IPS-20b (cell line): ENCODE measurements around the gene ST6GALNAC5.
A peak's percentile ranks its signal among the peaks of the same experiment; 100 is the strongest.
"Not testable (repeated sequence)": the region's sequence is repeated elsewhere in the genome, so short reads cannot be mapped to it uniquely, and the experiment has no call there.

ENCODE experiments used
- H3K27ac ChIP-seq: one replicate; pipeline ENCODE4 v1.5.1; 2013; ENCODE audit warnings: low read length
- H3K27me3 ChIP-seq: 2 replicates; pipeline ENCODE4 v1.6.1; 2013; ENCODE audit warnings: mild to moderate bottlenecking, low read length, inconsistent platforms; ENCODE audit not compliant: insufficient read depth
- H3K36me3 ChIP-seq: 2 replicates; pipeline ENCODE4 v1.6.1; 2013; ENCODE audit warnings: low read depth, mild to moderate bottlenecking, inconsistent platforms, low read length, moderate library complexity; ENCODE audit not compliant: insufficient read depth
- H3K4me1 ChIP-seq: 2 replicates; pipeline ENCODE4 v1.6.1; 2013; ENCODE audit warnings: mild to moderate bottlenecking, control low read depth, inconsistent platforms, low read length, moderate library complexity; ENCODE audit not compliant: insufficient read depth
- H3K4me3 ChIP-seq: 2 replicates; pipeline ENCODE4 v1.5.1; 2013; ENCODE audit warnings: mild to moderate bottlenecking, low read length, inconsistent platforms
- H3K9ac ChIP-seq: 2 replicates; pipeline ENCODE4 v1.6.1; 2013; ENCODE audit warnings: low read depth, mild to moderate bottlenecking, inconsistent platforms, low read length, moderate library complexity
- H3K9me3 ChIP-seq: 2 replicates; pipeline ENCODE4 v1.6.1; 2013; ENCODE audit warnings: mild to moderate bottlenecking, low read depth, low read length, inconsistent platforms; ENCODE audit not compliant: insufficient read depth

ST6GALNAC5 gene

DNA sequence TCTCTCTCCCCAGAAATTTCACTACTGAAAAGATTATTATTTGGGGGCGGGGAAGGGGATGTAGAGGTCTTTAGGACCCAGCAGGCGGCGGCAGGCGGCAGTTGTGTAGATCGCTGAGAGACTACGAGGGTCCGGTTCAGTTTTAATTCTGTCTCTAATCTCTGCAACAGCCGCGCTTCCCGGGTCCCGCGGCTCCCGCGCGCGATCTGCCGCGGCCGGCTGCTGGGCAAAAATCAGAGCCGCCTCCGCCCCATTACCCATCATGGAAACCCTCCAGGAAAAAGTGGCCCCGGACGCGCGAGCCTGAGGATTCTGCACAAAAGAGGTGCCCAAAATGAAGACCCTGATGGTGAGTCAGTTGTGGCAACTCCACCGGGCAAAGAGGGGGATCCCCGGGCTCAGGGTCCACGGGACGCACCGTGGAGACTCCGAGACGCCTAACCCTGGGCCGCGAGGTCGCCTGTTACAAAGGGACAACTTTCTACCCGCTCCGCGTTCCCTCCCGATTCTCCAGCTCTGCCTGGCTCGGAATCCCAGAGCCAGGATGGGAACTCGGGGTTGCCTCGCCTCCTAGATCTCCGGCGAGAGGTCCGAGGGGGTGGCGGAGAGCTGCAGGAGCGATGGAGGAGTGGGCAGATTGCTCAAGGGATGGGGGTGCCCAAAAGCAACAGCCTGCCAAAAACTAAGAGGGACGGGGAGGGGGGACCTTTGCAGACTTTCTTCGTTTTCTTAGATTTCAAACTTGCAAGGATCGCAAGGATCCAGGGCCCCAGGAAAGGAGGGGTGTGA lies at the start of gene ST6GALNAC5:
TSS of gene ST6GALNAC5 (plus strand) at position 139 of the 789 bp plus-strand sequence.
- Histone ChIP-seq H3K4me1 (0 out of 2 replicates have a peak, but pooled peaks cover 8% of the 10 kb centered on the region), H3K27ac (no peak within 1 kb of the TSS), H3K9me3 (no peaks in the 10 kb centered on the region), H3K36me3 (peaks cover 4% of the 10 kb centered on the region; the same call in 1 of the 2 replicates), H3K4me3 (peak within 1 kb of the TSS; percentile 93), H3K9ac (peak within 1 kb of the TSS; percentile 85), H3K27me3 (peaks cover 46% of the 10 kb centered on the region)

DNA sequence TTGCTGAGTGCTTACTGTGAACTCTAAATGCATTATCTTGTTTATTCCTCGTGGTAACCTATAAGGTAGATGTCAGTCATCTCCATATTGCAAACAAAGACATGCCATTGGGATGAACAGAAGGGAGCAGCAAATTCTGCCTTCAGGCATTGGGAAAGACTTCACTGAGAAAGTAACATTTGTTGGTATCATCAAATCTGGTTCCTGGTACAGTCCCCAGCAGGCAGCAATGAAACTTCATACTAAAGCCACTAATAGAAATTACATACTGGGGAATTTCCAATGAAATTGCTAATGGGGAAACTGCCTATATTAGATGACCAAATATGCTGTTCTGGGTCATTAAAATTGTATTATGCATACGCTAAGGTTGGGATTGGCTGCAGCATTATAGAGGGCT lies 47.3 kb upstream of the ST6GALNAC5 start:
- H3K4me3 ChIP-seq = no peak overlapping the region
- no peaks in the 10 kb centered on the region for H3K4me1 ChIP-seq
- no peaks in the 10 kb centered on the region for H3K9me3 ChIP-seq
- H3K27me3 ChIP-seq = no peaks in the 10 kb centered on the region
- no peaks in the 10 kb centered on the region for H3K36me3 ChIP-seq
- H3K9ac ChIP-seq = no peak overlapping the region
- H3K27ac ChIP-seq = no peak overlapping the region

DNA sequence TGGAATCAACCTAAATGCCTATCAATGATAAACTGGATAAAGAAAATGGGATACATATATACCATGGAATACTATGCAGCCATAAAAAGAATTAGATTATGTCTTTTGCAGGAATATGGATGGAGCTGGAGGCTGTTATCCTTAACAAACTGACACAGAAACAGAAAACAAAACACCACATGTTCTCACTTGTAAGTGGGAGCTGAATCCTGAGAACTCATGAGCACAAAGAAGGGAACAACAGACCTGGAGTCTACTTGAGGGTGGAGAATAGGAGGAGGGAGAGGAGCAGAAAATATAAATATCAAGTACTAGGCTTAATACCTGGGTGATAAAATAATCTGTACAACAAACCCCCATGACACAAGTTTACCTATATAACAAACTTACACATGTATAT lies 44.3 kb upstream of the ST6GALNAC5 start:
- H3K36me3 ChIP-seq, H3K9ac ChIP-seq, H3K27ac ChIP-seq, H3K4me3 ChIP-seq, H3K9me3 ChIP-seq, H3K4me1 ChIP-seq, H3K27me3 ChIP-seq: not testable (repeated sequence)

DNA sequence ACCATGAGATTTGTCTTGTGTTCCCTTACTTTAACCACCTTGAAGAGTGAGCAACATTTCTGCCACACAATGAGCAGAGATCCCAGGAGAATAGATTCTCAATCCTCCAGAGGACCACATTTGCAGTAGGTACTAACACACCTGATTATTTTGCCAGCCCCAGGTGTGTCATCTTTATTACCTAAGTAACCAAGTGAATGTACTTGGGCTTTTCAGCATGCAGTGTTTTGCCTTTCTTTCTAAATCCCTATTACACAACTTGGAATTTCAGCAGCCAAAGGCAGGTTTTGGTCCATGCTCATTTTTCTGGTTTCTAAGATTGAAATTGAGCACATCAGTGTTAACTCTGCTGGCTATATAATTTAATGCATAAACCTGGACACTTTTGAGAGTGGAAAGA lies 43.2 kb upstream of the ST6GALNAC5 start:
- Histone ChIP-seq H3K27ac (no peak overlapping the region), H3K27me3 (no peaks in the 10 kb centered on the region), H3K36me3 (no peaks in the 10 kb centered on the region), H3K9me3 (no peaks in the 10 kb centered on the region), H3K4me1 (no peaks in the 10 kb centered on the region), H3K9ac (no peak overlapping the region), H3K4me3 (no peak overlapping the region)

DNA sequence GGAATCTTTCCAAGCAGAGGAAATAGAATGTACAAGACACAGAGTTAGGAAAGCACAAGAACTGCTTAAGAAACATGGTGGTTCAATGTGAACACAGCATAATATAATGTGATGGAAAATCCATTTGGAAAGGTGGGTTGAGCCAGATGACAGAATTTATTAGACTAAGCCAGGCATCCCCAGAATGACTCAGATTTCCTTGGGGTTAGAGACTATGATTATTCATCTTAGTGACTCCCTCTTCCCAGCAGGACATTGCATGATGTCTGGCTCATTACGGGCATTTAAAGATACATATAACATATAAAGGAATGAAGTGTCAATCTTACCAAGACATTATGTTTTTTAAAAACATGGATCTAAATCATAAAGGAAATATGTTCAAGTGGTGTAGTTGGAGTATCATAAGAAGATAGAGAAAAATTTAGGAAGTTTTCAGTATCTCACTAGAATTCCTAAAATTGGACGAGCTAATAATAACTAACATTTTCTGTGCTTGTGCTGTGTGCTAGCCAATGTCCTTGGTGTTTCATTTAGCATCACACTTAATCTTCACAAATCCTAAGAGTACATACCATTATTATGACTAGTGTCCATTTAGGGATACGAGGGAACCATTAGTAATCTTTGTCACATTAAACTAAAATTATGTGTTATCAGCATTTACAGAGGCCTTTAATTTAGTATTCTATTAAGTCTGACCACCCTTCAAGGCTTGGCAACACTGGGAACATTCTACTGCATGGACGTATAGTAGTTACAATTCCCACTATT lies 41.0 kb upstream of the ST6GALNAC5 start:
- Histone ChIP-seq H3K4me3 (no peak overlapping the region), H3K36me3 (no peaks in the 10 kb centered on the region), H3K27me3 (no peaks in the 10 kb centered on the region), H3K9ac (no peak overlapping the region), H3K27ac (no peak overlapping the region), H3K4me1 (no peaks in the 10 kb centered on the region), H3K9me3 (no peaks in the 10 kb centered on the region)

DNA sequence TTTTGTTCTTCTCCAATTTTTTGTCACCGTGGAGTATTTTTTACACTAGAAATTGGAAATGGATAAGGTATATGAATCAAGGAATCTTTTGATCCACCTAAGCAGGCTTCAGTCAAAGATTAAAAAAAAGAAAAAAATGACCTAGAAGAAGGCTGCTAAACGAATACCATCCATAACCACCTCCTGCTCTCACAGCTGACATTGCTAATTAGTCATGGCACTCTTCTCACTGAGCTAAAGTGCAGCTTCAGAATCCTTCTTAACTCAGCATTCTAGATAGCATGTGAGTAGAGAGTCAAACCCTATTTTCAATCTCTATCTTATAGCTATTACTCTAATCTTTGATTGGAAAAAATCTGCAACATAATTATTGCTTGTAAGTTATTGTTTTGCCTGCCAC lies 40.2 kb upstream of the ST6GALNAC5 start:
- H3K9ac ChIP-seq = no peak overlapping the region
- H3K27ac ChIP-seq = no peak overlapping the region
- no peaks in the 10 kb centered on the region for H3K9me3 ChIP-seq
- H3K27me3 ChIP-seq = no peaks in the 10 kb centered on the region
- H3K4me1 ChIP-seq = no peaks in the 10 kb centered on the region
- H3K4me3 ChIP-seq = no peak overlapping the region
- H3K36me3 ChIP-seq = no peaks in the 10 kb centered on the region

DNA sequence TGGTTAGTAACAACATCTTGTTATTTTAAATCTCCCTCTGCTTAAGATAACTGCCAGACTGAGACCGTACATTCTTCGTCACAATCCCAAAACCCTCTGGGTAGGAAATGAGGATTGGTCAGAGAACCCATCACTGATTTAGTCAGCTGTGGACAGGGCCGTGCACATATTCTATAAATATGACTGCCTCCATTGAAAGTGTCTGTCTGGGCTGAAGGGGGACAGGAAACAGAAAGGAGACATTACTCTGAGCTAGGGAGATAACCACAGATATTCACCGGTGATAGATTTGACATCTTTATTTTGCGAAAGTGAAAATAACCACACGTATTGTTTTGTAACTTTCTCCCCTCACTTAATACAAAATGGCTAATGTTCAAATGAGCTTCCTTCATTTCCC lies 36.9 kb upstream of the ST6GALNAC5 start:
- Histone ChIP-seq H3K27me3 (no peaks in the 10 kb centered on the region), H3K36me3 (no peaks in the 10 kb centered on the region), H3K27ac (no peak overlapping the region), H3K4me1 (no peaks in the 10 kb centered on the region), H3K9ac (no peak overlapping the region), H3K4me3 (no peak overlapping the region), H3K9me3 (no peaks in the 10 kb centered on the region)

DNA sequence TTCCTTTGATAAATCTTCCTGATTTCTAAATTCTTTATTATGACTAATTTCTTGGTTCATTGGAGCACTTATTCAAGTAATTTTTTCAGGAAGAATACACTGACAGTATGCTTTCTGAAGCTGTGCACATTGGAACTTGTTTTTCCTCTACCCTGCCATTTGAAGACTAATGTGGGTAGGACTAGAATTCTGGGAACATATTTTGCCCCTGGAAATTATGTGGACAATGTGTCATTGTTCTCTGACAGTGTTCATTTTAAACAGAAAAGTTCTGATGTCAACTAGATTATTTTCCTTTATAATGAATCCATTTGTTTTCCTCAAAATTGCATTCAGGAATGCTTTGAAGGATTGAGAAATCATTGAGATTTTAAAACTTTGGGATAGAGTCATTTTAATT lies 34.8 kb upstream of the ST6GALNAC5 start:
- no peaks in the 10 kb centered on the region for H3K36me3 ChIP-seq
- no peaks in the 10 kb centered on the region for H3K4me1 ChIP-seq
- H3K9ac ChIP-seq = no peak overlapping the region
- H3K9me3 ChIP-seq = no peaks in the 10 kb centered on the region
- H3K27me3 ChIP-seq = no peaks in the 10 kb centered on the region
- no peak overlapping the region for H3K27ac ChIP-seq
- H3K4me3 ChIP-seq = no peak overlapping the region

DNA sequence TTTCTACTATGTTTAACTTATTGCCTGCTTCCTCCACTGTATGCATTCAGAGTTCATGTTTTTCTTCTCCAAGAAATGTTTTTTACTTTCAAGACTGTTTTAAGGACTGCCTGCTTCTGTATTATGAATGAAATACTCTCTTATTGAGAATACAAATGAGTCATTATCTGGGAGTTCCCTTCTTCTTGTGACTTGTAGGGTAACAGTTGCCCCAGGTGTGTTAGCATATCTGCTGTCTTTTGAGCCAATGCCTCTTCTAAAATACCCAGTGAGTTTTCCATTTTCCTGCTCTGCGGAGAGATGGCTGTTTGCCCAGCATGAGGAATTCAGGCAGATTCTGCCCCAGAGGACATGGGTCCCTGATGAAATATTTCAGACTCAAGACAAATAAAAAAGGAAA lies 34.1 kb upstream of the ST6GALNAC5 start:
- no peaks in the 10 kb centered on the region for H3K27me3 ChIP-seq
- H3K36me3 ChIP-seq = no peaks in the 10 kb centered on the region
- H3K4me3 ChIP-seq = no peak overlapping the region

DNA sequence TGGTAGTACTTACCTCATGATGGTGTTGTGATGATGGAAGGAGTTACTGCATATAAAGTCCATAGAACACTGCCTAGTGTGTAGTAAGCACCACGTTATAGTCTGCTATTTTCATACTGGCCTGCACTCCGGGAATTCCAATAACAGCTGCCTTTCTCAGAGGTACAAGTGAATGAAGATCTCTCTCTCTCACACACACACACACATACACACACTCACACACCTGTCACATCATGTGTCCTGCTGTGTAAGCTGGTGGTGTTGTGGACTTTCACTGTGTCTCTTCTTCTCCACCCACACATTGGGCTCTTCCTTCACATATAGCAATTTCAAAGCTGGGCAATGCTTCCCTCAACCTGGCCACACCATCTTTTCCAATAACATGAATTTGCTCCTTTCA lies 33.4 kb upstream of the ST6GALNAC5 start:
- no peak overlapping the region for H3K4me3 ChIP-seq
- H3K9me3 ChIP-seq = no peaks in the 10 kb centered on the region
- no peak overlapping the region for H3K27ac ChIP-seq
- H3K36me3 ChIP-seq = no peaks in the 10 kb centered on the region
- no peaks in the 10 kb centered on the region for H3K4me1 ChIP-seq
- H3K9ac ChIP-seq = no peak overlapping the region
- no peaks in the 10 kb centered on the region for H3K27me3 ChIP-seq

More for the DNA sequence above, 34.1 kb upstream of the ST6GALNAC5 start:
- H3K27ac ChIP-seq = no peak overlapping the region
- H3K4me1 ChIP-seq = no peaks in the 10 kb centered on the region
- no peak overlapping the region for H3K9ac ChIP-seq
- H3K9me3 ChIP-seq = no peaks in the 10 kb centered on the region

DNA sequence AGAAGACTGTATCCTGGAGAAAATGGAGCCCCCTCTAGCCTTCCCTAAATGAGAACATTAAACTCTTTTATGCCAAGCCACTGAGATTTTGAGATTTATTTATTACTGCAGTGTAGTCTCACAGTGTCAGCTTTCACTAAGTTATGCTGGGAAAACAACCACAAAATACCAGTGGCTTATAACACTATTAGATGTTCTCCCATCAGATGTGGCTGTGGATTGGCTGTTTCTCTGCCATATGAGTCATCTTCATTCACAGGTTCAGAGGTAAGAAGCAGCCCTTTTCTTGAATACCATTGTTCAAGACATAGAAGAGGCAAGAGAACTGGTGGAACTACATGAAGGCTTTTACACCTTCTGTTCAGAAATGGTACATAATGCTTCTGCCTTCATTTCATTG lies 32.1 kb upstream of the ST6GALNAC5 start:
- no peak overlapping the region for H3K4me3 ChIP-seq
- H3K27ac ChIP-seq = no peak overlapping the region
- H3K27me3 ChIP-seq = no peaks in the 10 kb centered on the region
- no peaks in the 10 kb centered on the region for H3K36me3 ChIP-seq
- H3K4me1 ChIP-seq = no peaks in the 10 kb centered on the region
- H3K9ac ChIP-seq = no peak overlapping the region
- no peaks in the 10 kb centered on the region for H3K9me3 ChIP-seq

DNA sequence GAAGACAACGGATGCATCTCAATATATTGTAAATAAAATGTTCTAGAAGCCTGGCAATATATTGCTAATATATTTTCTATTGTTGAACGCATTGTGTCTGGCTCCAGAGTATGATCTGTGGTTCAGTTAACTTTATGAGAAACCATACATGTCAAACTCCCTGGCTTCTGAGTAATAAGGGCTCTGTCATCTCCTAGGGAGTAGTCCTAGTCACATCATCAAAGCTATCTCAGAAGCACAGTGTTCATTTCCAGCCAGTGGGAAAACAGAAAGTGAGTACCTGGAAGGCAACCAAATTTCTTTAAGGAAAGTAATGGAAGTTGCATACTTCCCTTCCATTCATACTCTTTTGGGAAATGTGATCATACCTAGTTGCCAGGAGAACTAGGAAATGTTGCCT lies 27.0 kb upstream of the ST6GALNAC5 start:
- Histone ChIP-seq H3K27me3 (no peaks in the 10 kb centered on the region), H3K9me3 (no peaks in the 10 kb centered on the region), H3K9ac (no peak overlapping the region), H3K36me3 (no peaks in the 10 kb centered on the region), H3K4me1 (peaks cover 9% of the 10 kb centered on the region; the same call in 1 of the 2 replicates), H3K27ac (no peak overlapping the region), H3K4me3 (no peak overlapping the region)
